Mesendoderm (in vitro differentiated cells): ENCODE results near the gene OSBPL6.

Experiments
- DNase-seq: peaks from one replicate; pipeline ENCODE4 v3.0.0; 2013
- H2AK5ac ChIP-seq: 2 replicates; pipeline ENCODE4 v1.6.1; 2013; ENCODE audit warnings: low read length, inconsistent platforms
- H2BK120ac ChIP-seq: 2 replicates; pipeline ENCODE4 v1.6.1; 2013; ENCODE audit warnings: low read depth, mild to moderate bottlenecking, low read length, moderate library complexity, mixed read lengths
- H2BK15ac ChIP-seq: replicated peaks from 2 replicates; pipeline ENCODE4 v1.6.1; 2013; ENCODE audit warnings: low read depth, mild to moderate bottlenecking, moderate library complexity
- H2BK5ac ChIP-seq: 2 replicates; pipeline ENCODE4 v1.6.1; 2013; ENCODE audit warnings: low read length, inconsistent platforms
- H3K18ac ChIP-seq: 2 replicates; pipeline ENCODE4 v1.6.1; 2013; ENCODE audit warnings: mild to moderate bottlenecking, low read length, mixed read lengths
- H3K23ac ChIP-seq: one replicate; pipeline ENCODE4 v1.6.1; 2013; ENCODE audit warnings: low read length
- H3K27ac ChIP-seq: 2 replicates; pipeline ENCODE4 v1.5.1; 2013; ENCODE audit warnings: low read depth, mild to moderate bottlenecking, inconsistent platforms, low read length, moderate library complexity
- H3K27me3 ChIP-seq: 2 replicates; pipeline ENCODE4 v1.6.1; 2013; ENCODE audit warnings: low read length, control low read depth, mild to moderate bottlenecking, inconsistent platforms; ENCODE audit not compliant: insufficient read depth, poor library complexity
- H3K36me3 ChIP-seq: 2 replicates; pipeline ENCODE4 v1.6.1; 2013; ENCODE audit warnings: low read length, inconsistent platforms; ENCODE audit not compliant: control insufficient read depth, insufficient read depth
- H3K4ac ChIP-seq: one replicate; pipeline ENCODE4 v1.6.1; 2013; ENCODE audit warnings: low read depth, mild to moderate bottlenecking, low read length, moderate library complexity
- H3K4me1 ChIP-seq: 2 replicates; pipeline ENCODE4 v1.6.1; 2013; ENCODE audit warnings: low read depth, low read length, inconsistent platforms; ENCODE audit not compliant: control insufficient read depth
- H3K4me2 ChIP-seq: 2 replicates; pipeline ENCODE4 v1.6.1; 2013; ENCODE audit warnings: low read length
- H3K4me3 ChIP-seq: 2 replicates; pipeline ENCODE4 v1.5.1; 2013; ENCODE audit warnings: mild to moderate bottlenecking, low read length
- H3K56ac ChIP-seq: one replicate; pipeline ENCODE4 v1.6.1; 2013; ENCODE audit warnings: low read length
- H3K79me1 ChIP-seq: 2 replicates; pipeline ENCODE4 v1.6.1; 2013; ENCODE audit warnings: low read length, inconsistent platforms
- H3K79me2 ChIP-seq: 2 replicates; pipeline ENCODE4 v1.6.1; 2013; ENCODE audit warnings: mild to moderate bottlenecking, low read length; ENCODE audit not compliant: control insufficient read depth, insufficient read depth
- H3K9ac ChIP-seq: 2 replicates; pipeline ENCODE4 v1.6.1; 2013; ENCODE audit warnings: low read length, inconsistent platforms
- H4K5ac ChIP-seq: one replicate; pipeline ENCODE4 v1.6.1; 2013; ENCODE audit warnings: low read length
- H4K8ac ChIP-seq: one replicate; pipeline ENCODE4 v1.6.1; 2013; ENCODE audit warnings: low read depth, mild to moderate bottlenecking, control low read depth, low read length, moderate library complexity
- WGBS: extraction: QIAGEN DNeasy Blood & Tissue Kit; methylation state at CpG from one replicate; pipeline ENCODE4 v1.1.7; 2013; ENCODE audit warnings: low lambda C conversion rate, missing lambda C conversion rate; ENCODE audit not compliant: insufficient coverage; ENCODE audit errors: extremely low coverage; 5-methylcytosine and 5-hydroxymethylcytosine counted together

OSBPL6 gene

DNA sequence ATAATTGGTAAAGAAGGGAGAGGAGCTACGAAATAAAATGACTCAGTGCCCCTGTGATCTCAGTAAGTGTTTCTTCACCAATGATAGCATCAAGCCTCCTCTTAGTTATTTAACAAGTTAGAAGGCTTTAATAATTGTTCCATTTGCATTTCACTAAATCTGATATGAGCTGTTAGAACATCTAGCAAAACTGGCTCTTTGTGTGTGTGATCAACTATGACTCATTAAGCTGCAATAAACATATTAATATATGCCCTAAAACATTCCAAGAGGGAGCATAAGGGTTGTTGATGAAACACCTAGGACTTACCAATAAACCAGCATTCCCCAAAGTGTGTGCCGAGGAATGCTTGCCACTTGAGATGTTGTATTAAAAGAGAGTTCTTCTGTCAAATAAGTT, 115.2 kb downstream of the OSBPL6 start:
- Histone ChIP-seq H3K4me3 (no peak overlapping the region), H3K27me3 (no peaks in the 10 kb centered on the region), H2BK5ac (no peak overlapping the region), H3K4me2 (no peak overlapping the region), H3K18ac (no peak overlapping the region), H2BK120ac (no peak overlapping the region), H4K5ac (no peak overlapping the region), H3K27ac (no peak overlapping the region), H3K4me1 (no peaks in the 10 kb centered on the region), H2BK15ac (no peak overlapping the region), H3K23ac (no peak overlapping the region), H3K4ac (no peak overlapping the region), H3K56ac (no peak overlapping the region), H2AK5ac (no peak overlapping the region), H3K9ac (no peak overlapping the region), H3K79me2 (no peaks in the 10 kb centered on the region), H3K79me1 (no peaks in the 10 kb centered on the region), H4K8ac (no peak overlapping the region), H3K36me3 (no peaks in the 10 kb centered on the region)
- DNase-seq, result no peak
- WGBS, result no CpG with 5 or more reads among the region's 2 CpGs

DNA sequence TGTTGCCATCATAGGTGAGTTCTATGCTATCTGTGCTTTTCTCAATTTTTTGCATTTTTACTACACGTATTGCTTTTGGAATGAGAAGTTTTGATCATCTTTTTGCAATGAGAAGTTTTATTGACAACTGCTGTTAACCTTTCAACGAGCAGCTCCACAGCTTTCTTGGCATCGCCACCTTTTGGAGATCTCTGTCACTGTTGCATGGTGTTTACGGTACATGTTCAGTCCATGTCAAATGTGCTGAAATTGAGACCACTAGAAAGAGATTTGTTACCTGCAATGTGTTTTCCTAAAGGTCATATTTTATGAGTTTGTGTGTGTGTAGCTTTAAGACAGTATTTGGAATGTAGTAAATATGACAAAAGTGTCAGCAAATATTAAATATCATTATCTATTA, 120.8 kb downstream of the OSBPL6 start:
- H4K8ac ChIP-seq, result no peak overlapping the region
- no peaks in the 10 kb centered on the region for H3K4me1 ChIP-seq
- no peak overlapping the region for H3K4me3 ChIP-seq
- no peak overlapping the region for H3K23ac ChIP-seq
- H3K79me1 ChIP-seq, result no peaks in the 10 kb centered on the region
- no peak overlapping the region for H3K18ac ChIP-seq
- H4K5ac ChIP-seq, result no peak overlapping the region
- H3K79me2 ChIP-seq, result no peaks in the 10 kb centered on the region
- H2AK5ac ChIP-seq, result no peak overlapping the region
- H3K9ac ChIP-seq, result no peak overlapping the region
- no peak overlapping the region for H3K4me2 ChIP-seq
- H3K4ac ChIP-seq, result no peak overlapping the region
- no peaks in the 10 kb centered on the region for H3K36me3 ChIP-seq
- H3K27me3 ChIP-seq, result no peaks in the 10 kb centered on the region
- no peak overlapping the region for H3K56ac ChIP-seq
- WGBS, result no CpG with 5 or more reads among the region's 4 CpGs
- H2BK120ac ChIP-seq, result no peak overlapping the region
- no peak overlapping the region for H2BK15ac ChIP-seq
- H3K27ac ChIP-seq, result no peak overlapping the region
- no peak for DNase-seq
- H2BK5ac ChIP-seq, result no peak overlapping the region

DNA sequence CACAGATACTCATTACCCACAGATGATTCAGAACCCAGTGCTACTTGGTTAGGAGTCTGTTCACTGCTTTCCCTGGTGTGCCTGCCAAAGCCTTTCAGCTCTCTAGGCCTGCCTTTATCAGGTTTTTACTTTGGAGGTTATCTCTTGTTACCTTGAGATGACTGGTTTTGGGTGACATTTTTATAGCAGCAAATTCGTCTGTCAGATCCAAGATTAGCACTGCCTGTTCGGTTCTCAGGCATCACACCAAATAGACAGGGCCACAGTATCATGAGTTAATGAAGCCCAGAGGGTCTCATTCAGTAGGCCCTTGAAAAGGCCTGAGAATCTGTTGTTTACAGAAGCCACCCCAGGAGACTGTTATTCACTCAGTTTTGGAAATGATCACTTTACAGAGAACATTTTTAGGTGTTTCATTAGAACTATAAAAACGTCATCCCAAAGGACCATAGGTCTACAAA, 121.2 kb downstream of the OSBPL6 start:
- Histone ChIP-seq H3K4me1 (no peaks in the 10 kb centered on the region), H3K23ac (no peak overlapping the region), H3K4ac (no peak overlapping the region), H3K36me3 (no peaks in the 10 kb centered on the region), H4K5ac (no peak overlapping the region), H3K27ac (no peak overlapping the region), H2AK5ac (no peak overlapping the region), H3K79me2 (no peaks in the 10 kb centered on the region), H3K56ac (no peak overlapping the region), H3K4me3 (no peak overlapping the region), H4K8ac (no peak overlapping the region), H2BK5ac (no peak overlapping the region), H3K9ac (no peak overlapping the region), H3K79me1 (no peaks in the 10 kb centered on the region), H2BK120ac (no peak overlapping the region), H3K18ac (no peak overlapping the region), H3K4me2 (no peak overlapping the region), H2BK15ac (no peak overlapping the region), H3K27me3 (no peaks in the 10 kb centered on the region)
- DNase-seq, result peak; percentile 8
- WGBS, result no CpG with 5 or more reads among the region's 3 CpGs

DNA sequence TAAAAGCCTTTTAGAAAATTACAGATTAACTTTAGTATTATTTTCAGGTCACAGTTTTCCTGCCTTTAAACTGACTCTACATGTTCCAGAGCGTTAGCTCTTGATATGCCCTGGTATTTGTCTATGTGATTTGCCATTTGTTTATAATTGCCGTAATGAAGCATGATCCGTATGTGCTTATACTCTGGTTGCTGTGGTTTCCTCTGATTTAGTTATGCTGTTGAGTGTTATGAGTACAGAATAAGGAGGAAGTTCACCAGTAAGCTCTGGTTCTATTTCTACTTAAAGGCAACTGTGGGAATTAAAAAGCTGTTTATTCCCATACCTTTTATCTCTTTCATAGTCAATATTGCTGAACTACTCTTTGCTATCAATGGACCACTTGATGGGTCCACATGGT, 123.5 kb downstream of the OSBPL6 start:
- no peaks in the 10 kb centered on the region for H3K79me2 ChIP-seq
- no peak overlapping the region for H3K4me2 ChIP-seq
- no peak overlapping the region for H3K27ac ChIP-seq
- no CpG with 5 or more reads among the region's 3 CpGs for WGBS
- no peak overlapping the region for H4K8ac ChIP-seq
- no peak for DNase-seq
- H3K56ac ChIP-seq, result no peak overlapping the region
- H3K36me3 ChIP-seq, result no peaks in the 10 kb centered on the region
- no peak overlapping the region for H3K4me3 ChIP-seq
- H3K4me1 ChIP-seq, result no peaks in the 10 kb centered on the region
- H3K9ac ChIP-seq, result no peak overlapping the region
- no peak overlapping the region for H3K4ac ChIP-seq
- H2AK5ac ChIP-seq, result no peak overlapping the region
- H3K18ac ChIP-seq, result no peak overlapping the region
- no peak overlapping the region for H2BK15ac ChIP-seq
- no peak overlapping the region for H2BK5ac ChIP-seq
- no peak overlapping the region for H3K23ac ChIP-seq
- H3K27me3 ChIP-seq, result no peaks in the 10 kb centered on the region
- no peak overlapping the region for H2BK120ac ChIP-seq
- no peaks in the 10 kb centered on the region for H3K79me1 ChIP-seq
- H4K5ac ChIP-seq, result no peak overlapping the region

DNA sequence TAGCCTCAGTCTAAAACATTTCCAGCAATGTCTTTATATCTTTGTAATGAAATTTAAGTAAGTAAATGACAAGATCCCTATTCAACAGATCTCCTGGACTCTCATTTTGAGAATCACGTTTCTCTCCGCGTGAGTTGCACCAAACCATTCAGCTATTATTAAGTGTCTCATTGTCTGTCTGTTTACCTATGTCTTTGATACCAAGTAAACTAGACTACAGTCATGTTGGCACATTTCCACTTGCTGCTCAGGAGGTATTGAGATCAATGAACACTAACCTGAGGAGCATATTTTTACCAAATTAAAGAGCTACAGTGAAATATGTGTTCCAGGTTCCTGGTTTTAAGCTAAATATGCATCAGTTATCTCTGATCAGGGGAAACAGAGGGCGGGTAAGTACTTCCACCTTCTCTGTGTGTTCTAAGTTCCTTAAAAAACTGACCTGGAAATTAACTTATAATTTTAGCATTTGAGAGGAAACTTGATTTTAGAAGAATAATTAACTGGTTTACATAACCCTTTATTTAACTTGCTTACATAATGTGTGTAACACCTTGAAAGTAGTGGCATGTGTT, 125.8 kb downstream of the OSBPL6 start:
- no peak overlapping the region for H2BK120ac ChIP-seq
- no peak overlapping the region for H4K5ac ChIP-seq
- no peak overlapping the region for H3K27ac ChIP-seq
- no peaks in the 10 kb centered on the region for H3K27me3 ChIP-seq
- H3K79me2 ChIP-seq, result no peaks in the 10 kb centered on the region
- DNase-seq, result no peak
- no peak overlapping the region for H3K4me2 ChIP-seq
- H2BK5ac ChIP-seq, result no peak overlapping the region
- H3K4me3 ChIP-seq, result no peak overlapping the region
- H3K9ac ChIP-seq, result no peak overlapping the region
- H3K36me3 ChIP-seq, result no peaks in the 10 kb centered on the region
- no CpG with 5 or more reads among the region's 4 CpGs for WGBS
- H4K8ac ChIP-seq, result no peak overlapping the region
- H3K23ac ChIP-seq, result no peak overlapping the region
- no peak overlapping the region for H3K56ac ChIP-seq
- H2BK15ac ChIP-seq, result no peak overlapping the region
- no peak overlapping the region for H3K4ac ChIP-seq
- H2AK5ac ChIP-seq, result no peak overlapping the region
- no peak overlapping the region for H3K18ac ChIP-seq
- H3K4me1 ChIP-seq, result no peaks in the 10 kb centered on the region
- no peaks in the 10 kb centered on the region for H3K79me1 ChIP-seq

DNA sequence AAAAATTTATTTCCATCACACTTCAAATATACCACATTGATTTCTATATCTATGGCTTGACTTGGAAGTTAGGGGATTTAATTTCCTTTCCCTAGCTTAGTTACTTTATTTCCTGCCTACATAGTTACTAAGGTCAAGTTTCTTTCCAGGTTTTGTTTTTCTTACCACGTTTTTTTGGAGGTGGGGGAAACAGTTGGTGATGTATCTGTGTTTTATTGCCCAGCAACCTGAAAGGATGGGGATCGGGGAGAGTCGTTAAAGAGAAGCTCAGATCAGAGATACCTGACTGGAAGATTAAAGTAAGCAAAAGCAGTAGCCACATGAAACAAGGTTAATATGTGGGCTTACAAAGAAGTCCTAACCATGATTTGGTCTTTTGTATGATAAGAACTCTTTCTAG, 127.8 kb downstream of the OSBPL6 start:
- Histone ChIP-seq H3K36me3 (no peaks in the 10 kb centered on the region), H3K4me2 (no peak overlapping the region), H3K79me2 (no peaks in the 10 kb centered on the region), H3K4ac (no peak overlapping the region), H4K8ac (no peak overlapping the region), H3K79me1 (no peaks in the 10 kb centered on the region), H2AK5ac (no peak overlapping the region), H3K56ac (no peak overlapping the region), H3K23ac (no peak overlapping the region), H4K5ac (no peak overlapping the region), H3K27me3 (no peaks in the 10 kb centered on the region), H3K27ac (no peak overlapping the region), H3K4me1 (no peaks in the 10 kb centered on the region), H2BK120ac (no peak overlapping the region), H3K9ac (no peak overlapping the region), H2BK5ac (no peak overlapping the region), H3K18ac (no peak overlapping the region), H3K4me3 (no peak overlapping the region), H2BK15ac (no peak overlapping the region)
- WGBS, result no CpG with 5 or more reads among the region's 3 CpGs
- DNase-seq, result no peak
